SIG-M5 treated with dmso at 0.1 percent for 504 hours (cell line): ENCODE results near the gene SLC35A3.
"Not testable (repeated sequence)": the region's sequence is repeated elsewhere in the genome, so short reads cannot be mapped to it uniquely, and the experiment has no call there.

ENCODE experiments used
- DNase-seq: peaks from one replicate; lab custom pipeline; 2025; ENCODE audit not compliant: unreplicated experiment; lab: John Stamatoyannopoulos, UW

SLC35A3 gene

DNA sequence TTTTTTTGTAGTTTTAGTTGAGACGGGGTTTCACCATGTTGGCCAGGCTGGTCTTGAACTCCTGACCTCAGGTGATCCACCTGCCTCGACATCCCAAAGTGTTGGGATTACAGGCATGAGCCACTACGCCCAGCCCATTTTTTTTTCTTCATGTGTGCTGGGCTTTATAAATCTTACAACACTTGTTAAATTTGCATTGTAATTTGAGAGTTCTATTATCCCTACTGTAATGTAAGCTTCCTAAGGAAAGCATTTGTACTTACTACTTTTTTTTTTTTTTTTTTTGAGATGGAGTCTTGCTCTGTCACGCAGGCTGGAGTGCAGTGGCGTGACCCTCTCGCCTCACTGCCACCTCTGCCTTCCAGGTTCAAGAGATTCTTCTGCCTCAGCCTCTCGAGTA lies 2.3 kb downstream of the SLC35A3 start:
- DNase-seq = not testable (repeated sequence)

- DNase-seq = no peak
Observed at GRCh38 chr1:99975529-99975928, 5.7 kb downstream of the SLC35A3 start.

DNA sequence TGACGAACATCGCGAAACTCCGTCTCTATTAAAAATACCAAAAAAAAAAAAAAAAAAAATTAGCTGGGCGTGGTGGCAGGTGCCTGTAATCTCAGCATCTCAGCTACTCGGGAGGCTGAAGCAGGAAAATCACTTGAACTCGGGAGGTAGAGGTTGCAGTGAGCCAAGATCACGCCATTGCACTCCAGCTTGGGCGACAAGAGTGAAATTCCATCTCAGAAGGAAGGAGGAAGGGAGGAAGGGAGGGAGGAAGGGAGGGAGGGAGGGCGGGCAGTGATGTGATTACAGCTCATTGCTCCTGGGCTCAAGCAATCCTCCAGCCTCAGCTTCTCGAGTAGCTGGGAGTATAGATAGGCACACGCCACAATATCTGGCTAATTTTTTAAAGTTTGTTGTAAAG lies 7.5 kb downstream of the SLC35A3 start:
- not testable (repeated sequence) for DNase-seq

DNA sequence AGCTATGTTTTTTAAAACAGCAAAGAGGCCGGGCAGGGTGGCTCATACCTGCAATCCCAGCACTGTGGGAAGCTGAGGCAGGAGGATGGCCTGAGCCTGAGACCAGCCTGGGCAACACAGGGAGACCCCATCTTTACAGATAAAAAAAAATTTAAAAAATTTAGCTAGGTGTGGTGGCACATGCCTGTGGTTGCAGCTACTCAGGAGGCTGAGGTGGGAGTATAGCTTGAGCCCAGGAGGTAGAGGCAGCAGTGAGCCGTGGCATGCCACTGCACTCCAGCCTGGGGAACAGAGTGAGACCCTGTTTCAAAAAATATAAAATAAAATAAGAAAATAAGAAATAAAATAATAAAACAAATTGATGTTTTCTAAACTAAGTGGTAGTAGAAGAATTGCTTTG lies 8.4 kb downstream of the SLC35A3 start:
- no peak for DNase-seq

GRCh38 chr1:99979091-99979490 lies 9.3 kb downstream of the SLC35A3 start:
- DNase-seq = no peak

DNA sequence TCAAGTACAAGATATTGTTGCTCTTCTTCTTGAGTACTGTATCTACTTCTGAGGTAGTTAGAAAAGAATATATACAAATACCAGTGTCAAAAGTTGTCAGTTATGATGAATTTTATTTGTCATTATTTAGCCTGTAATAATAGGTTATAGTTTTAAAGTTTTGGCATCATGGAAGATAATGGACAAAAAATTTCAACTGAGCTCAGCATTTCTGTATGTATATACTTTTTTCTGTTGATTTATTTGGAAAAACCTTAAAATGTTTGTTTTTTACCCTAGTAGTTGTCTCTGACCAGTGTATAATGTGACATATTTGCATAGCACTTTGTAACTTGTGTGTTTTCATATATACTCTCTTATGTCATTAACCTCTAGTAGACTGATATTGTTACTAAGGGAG lies 11.1 kb downstream of the SLC35A3 start:
- no peak for DNase-seq

DNA sequence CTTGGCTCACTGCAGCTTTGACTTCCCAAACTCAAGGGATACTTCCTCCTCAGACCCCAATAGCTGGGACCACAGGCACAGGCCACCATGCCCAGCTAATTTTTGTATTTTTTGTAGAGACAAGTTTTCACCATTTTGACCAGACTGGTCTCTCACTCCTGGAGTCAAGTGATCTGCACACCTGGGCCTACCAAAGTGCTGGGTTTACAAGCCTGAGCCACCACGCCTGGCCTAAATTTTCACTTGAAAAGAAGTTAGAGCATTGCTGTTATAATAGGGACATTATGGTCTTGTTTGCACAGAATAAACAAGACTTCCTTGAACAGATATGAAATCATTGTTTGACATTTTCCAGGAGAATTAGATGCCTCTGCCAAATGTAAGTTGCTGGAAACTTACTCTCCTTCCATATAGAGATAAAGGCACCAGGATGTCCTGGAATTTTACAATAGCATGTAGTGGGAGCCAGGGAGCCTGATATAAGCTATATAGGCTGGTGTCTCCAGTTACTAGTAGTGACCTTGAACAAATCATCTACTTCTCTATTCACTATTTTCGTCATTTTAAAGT lies 16.9 kb downstream of the SLC35A3 start:
- no peak for DNase-seq

GRCh38 chr1:99988210-99988765 lies 18.5 kb downstream of the SLC35A3 start:
- no peak for DNase-seq

GRCh38 chr1:99992044-99992722 lies 22.4 kb downstream of the SLC35A3 start:
- DNase-seq = no peak

DNA sequence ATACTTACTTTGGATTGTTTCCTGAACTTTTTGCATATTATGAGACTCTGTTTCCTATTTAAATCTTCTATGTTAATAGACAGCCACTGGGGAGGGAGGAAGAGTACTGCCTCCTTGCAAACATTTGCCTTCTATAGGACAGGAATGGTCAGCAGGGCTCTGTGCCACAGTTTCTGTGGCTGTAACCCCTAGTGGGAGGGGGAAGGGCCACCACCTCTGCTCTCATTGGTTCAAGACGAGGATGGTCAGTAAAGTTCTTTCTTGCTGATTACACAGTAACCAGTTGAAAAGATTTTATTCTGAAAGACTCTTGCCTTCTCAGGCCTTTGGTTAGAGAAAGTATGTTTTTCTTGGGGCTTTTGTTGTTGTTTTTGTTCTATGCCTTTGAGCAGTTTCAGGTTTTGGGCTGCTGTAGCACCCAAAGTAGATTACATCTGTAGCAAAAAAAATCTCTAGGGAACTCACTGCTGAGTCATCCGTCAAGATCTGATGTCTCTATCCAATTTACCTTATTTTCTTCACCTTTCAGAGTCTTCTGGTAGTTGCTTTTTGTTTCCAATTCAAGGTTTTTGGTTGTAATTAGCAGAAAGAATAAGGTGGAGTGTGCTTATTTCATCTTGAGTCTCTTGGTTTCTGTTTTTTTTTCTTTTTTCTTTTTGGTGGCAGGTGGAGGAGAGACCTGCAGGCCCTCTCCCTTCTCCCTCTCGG lies 23.1 kb downstream of the SLC35A3 start:
- no peak for DNase-seq

- no peak for DNase-seq
Observed at GRCh38 chr1:99993468-99993845, 23.7 kb downstream of the SLC35A3 start.

GRCh38 chr1:99994496-99994895 lies 24.7 kb downstream of the SLC35A3 start:
- DNase-seq = no peak

DNA sequence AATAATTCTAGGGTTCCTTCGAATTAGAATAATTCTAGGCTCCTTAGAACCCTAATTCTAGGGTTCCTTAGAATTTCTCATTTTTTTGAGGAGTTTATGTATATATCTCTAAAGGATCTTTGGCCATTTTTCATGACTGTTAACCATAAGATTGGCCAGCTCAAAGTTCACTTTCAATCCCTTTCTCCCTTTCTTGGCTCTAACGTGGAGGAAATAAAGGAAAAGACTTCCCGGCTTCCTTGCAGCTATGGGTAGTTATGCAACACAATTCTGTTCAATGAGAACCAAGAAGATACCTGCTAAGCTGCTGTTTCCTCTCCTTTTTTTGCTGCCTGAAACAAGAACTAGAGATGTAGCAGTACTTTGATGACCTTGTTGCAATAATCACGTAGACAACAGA lies 27.2 kb downstream of the SLC35A3 start:
- DNase-seq = no peak

DNA sequence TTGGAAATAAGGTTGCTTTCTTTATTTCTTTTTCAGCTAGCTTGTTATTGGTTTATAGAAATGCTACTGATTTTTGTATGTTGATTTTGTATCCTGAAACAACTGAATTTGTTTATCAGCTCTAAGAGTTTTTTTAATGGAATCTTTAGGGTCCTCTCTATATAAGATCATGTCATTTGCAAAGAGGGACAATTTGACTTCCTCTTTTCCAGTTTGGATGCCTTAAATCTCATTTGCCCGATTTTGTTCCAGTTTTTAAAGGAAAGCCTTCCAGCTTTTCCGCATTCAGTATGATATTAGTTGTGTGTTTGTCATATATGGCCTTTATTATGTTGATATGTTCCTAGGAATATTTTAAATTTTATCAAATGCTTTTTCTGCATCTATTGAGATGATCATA lies 31.7 kb downstream of the SLC35A3 start:
- DNase-seq = no peak

GRCh38 chr1:100005424-100005823 lies 35.6 kb downstream of the SLC35A3 start:
- no peak for DNase-seq

- DNase-seq = no peak
Observed at GRCh38 chr1:100006688-100007087, 36.9 kb downstream of the SLC35A3 start.

GRCh38 chr1:100009458-100009857 lies 39.7 kb downstream of the SLC35A3 start:
- DNase-seq = no peak

- DNase-seq = no peak
Observed at GRCh38 chr1:100010804-100011203, 41.0 kb downstream of the SLC35A3 start.

- DNase-seq = no peak
Observed at GRCh38 chr1:100019220-100019619, 49.4 kb downstream of the SLC35A3 start.

- DNase-seq = no peak
Observed at GRCh38 chr1:100023482-100023881, 53.7 kb downstream of the SLC35A3 start.

DNA sequence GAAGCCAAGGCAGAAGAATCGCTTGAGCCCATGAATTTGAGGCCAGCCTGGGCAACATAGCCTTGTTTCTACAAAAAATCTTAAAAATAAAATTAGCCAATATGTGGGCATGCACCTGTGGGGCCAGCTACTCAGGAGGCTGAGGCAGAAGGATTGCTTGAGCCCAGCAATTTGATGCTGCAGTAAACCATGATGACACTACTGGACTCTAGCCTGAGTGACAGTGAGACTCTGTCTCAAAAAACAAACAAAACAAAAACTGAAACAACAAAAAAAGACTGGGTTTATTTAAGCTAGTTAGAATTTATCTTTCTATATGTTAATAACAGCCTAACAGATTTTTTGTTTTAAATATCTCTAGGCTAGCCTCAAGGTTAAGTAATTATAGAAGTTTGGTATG lies 57.4 kb downstream of the SLC35A3 start:
- DNase-seq = no peak

GRCh38 chr1:100028765-100029164 lies 59.0 kb downstream of the SLC35A3 start:
- no peak for DNase-seq
